Activated naive CD8-positive, alpha-beta T cell (primary cell): ENCODE results near the gene MUC2.

Source experiments
- H3K27ac Mint-ChIP-seq: one replicate; pipeline ENCODE4 v1.8.0; 2021; ENCODE audit warnings: mixed read lengths
- H3K27me3 Mint-ChIP-seq: one replicate; pipeline ENCODE4 v1.8.0; 2021; ENCODE audit warnings: mixed read lengths
- H3K36me3 Mint-ChIP-seq: one replicate; pipeline ENCODE4 v1.8.0; 2021; ENCODE audit warnings: mixed read lengths
- H3K4me1 Mint-ChIP-seq: one replicate; pipeline ENCODE4 v1.8.0; 2021; ENCODE audit warnings: low read depth, mixed read lengths
- H3K4me3 Mint-ChIP-seq: one replicate; pipeline ENCODE4 v1.8.0; 2021; ENCODE audit warnings: mild to moderate bottlenecking, mixed read lengths
- H3K9me3 Mint-ChIP-seq: one replicate; pipeline ENCODE4 v1.8.0; 2021; ENCODE audit warnings: low read depth, mixed read lengths

Gene MUC2

DNA sequence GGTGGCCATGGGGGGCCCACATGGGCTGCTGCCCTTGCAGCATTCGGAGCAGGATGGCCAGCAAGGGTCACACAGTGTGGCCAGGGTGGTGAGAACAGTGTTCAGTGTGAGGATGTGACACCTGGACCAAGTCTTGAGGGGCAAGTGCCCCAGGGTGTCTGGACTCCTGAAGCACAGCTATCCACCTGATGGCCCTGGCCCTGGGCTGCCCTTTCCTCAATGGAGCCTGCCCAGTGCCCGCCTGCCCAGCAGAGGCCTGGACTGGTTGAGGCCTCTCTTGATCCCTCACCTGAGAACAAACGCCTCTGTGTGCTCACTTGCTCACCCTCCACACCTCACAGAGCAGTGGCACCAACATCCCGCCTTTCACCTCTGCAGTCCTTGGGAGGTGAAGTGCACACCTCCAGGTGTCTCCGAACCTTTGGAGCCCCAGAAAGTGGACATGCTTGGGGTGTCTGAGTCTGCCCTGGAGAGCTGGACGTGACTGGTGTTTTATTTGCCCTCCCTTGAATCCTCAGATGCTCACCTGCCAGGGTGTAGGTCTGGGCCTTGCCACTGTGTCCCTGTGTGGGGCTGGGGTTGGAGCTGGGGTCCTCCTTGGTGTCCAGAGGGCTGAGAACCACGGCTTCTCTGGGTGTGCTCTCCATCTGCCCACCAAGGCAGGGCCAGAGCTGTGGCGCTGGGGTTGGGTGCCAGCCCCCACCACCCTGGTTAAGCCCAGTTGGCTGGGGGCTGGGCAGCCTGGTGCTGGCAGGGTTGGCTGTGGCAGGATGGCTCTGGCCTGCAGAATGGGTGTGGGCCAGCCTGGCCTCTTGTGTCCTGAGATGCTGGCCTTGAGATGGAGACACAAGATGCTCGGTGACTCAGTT is 3.8 kb upstream of the MUC2 start:
- Mint-ChIP-seq H3K9me3 (no peaks in the 10 kb centered on the region), H3K4me3 (no peak overlapping the region), H3K27ac (no peak overlapping the region), H3K36me3 (no peaks in the 10 kb centered on the region), H3K4me1 (no peaks in the 10 kb centered on the region), H3K27me3 (peaks cover 6% of the 10 kb centered on the region)

DNA sequence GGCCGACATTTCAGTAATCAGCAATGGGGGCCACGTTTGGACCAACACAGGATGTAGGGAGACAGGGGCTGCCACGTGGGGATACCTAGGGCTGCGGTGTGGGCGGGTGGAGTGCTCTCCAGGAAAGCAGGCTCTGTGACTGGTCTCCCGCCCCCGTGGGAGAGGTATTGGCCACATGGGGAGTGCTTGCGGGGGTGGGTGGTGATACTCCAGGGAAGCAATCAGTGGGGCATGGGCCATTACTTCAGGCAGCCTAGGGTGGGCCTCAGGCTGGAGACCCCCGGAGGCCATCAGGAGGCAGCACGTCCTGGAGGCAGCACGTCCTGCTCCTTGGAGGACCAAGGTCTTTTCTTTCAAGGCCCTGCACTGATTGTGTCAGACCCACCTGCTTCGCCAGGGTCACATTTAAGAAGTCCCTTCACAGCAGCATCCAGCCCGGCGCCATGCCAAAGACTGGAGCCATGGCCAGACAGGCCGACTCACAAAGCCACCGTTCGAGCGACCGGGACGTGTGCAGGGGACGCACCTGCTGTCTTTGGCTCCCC is 3.0 kb upstream of the MUC2 start:
- Mint-ChIP-seq H3K4me3 (no peak overlapping the region), H3K27ac (no peak overlapping the region), H3K4me1 (no peaks in the 10 kb centered on the region), H3K36me3 (no peaks in the 10 kb centered on the region), H3K27me3 (peaks cover 4% of the 10 kb centered on the region), H3K9me3 (no peaks in the 10 kb centered on the region)

DNA sequence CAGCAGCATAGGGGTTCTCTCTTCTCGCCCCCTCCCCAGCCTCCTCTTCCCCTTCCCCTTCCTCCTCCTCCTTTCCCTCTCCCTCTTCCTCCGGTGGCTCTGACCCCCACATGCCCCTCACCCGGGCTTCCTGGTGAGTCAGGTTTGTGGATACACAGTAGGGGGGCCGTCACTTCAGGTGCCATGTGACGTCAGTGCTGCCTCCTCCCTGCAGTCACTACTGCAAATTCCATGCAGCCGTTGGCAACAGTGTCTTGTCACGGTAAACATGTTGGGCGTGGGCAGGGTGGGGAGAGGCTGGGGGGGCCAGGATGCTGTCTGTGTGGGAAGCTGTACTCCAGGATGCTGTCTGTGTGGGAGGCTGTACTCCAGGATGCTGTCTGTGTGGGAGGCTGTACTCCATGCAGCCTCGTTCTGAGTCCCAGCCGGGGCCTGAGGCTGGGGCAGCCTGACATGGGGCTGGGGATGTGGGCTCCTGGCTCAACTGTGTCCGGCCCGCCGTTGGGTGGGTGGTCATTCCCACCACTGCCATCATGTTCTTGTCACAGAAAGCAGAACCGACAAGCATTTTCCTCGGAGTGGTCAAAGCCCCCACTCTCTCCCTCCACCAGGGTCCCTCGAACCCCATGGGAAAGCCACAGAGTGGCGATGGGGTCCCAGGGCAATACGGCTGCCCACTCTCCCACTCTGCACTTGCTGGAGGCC is 2.4 kb upstream of the MUC2 start:
- Mint-ChIP-seq H3K36me3 (no peaks in the 10 kb centered on the region), H3K4me3 (no peak overlapping the region), H3K27me3 (peaks cover 4% of the 10 kb centered on the region)

DNA sequence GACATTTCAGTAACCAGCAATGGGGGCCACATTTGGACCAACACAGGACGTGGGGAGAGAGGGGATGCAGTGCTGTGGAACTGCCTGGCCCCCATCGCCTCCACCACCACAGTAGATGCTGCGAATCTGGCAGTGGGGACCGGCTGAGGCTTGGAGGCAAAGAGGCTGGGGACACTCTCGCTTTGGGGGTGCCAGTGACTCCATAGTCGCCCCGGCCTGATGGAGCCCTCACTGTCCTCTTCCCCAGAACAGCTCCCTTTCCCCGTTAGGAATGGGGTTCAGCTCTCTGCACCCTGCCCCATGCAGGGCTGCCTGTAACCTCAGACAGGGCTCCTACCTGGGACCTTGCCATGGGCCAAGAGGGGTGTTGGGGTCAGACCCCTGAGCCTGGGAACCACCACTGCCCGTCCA is 1.8 kb upstream of the MUC2 start:
- Mint-ChIP-seq H3K27me3 (peaks cover 4% of the 10 kb centered on the region), H3K9me3 (no peaks in the 10 kb centered on the region), H3K4me1 (no peaks in the 10 kb centered on the region), H3K36me3 (no peaks in the 10 kb centered on the region), H3K4me3 (no peak overlapping the region), H3K27ac (no peak overlapping the region)

More for the DNA sequence above, 2.4 kb upstream of the MUC2 start:
- H3K27ac Mint-ChIP-seq = no peak overlapping the region
- H3K4me1 Mint-ChIP-seq = no peaks in the 10 kb centered on the region
- H3K9me3 Mint-ChIP-seq = no peaks in the 10 kb centered on the region

DNA sequence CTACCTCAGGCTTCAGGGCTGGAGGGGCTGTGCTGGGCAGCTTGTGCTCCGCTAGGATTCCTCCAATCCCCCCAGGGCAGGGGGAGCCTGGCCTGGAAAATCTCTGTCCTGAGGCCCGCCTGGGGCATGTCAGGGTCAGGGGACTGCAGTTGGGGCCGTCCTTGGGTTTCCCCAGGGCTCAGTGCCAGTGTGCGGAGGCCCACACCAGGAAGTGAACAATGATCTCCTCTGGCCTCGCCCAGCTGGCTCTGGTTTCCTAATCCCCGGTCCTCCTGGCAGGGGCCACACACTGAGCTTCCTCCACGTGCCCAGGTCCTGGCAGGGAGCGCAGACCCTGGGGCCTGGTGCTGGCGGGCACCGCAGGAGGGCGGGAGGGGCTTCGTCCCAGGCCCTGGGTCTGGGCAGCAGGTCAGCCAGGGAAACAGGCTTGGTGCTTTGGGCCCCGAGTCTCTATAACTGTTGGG is 1.4 kb upstream of the MUC2 start:
- H3K9me3 Mint-ChIP-seq = no peaks in the 10 kb centered on the region
- H3K27ac Mint-ChIP-seq = no peak overlapping the region
- H3K36me3 Mint-ChIP-seq = no peaks in the 10 kb centered on the region
- no peak overlapping the region for H3K4me3 Mint-ChIP-seq
- peaks cover 4% of the 10 kb centered on the region for H3K27me3 Mint-ChIP-seq
- no peaks in the 10 kb centered on the region for H3K4me1 Mint-ChIP-seq

DNA sequence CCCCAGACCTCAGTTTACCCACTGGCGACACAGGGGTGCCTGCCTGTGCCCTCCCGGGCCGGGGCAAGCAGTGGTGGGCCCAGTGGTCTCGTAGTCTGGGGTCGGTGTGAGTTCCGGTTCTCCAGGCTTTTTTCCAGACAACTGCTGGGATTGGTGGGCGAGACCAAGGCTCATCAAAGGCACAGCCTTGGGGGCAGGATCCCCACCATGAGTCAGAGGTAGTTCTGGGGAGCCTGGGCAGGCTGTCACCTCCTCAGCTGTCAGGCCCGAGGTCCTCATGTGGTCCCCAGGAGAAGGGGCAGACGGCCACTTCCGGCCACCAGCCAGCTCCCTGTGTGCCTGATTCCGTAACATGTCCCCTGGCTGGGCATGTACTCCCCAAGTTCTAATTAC is 827 bp upstream of the MUC2 start:
- Mint-ChIP-seq H3K27me3 (peaks cover 4% of the 10 kb centered on the region), H3K27ac (no peak overlapping the region), H3K4me1 (no peaks in the 10 kb centered on the region), H3K36me3 (no peaks in the 10 kb centered on the region), H3K9me3 (no peaks in the 10 kb centered on the region), H3K4me3 (no peak overlapping the region)

DNA sequence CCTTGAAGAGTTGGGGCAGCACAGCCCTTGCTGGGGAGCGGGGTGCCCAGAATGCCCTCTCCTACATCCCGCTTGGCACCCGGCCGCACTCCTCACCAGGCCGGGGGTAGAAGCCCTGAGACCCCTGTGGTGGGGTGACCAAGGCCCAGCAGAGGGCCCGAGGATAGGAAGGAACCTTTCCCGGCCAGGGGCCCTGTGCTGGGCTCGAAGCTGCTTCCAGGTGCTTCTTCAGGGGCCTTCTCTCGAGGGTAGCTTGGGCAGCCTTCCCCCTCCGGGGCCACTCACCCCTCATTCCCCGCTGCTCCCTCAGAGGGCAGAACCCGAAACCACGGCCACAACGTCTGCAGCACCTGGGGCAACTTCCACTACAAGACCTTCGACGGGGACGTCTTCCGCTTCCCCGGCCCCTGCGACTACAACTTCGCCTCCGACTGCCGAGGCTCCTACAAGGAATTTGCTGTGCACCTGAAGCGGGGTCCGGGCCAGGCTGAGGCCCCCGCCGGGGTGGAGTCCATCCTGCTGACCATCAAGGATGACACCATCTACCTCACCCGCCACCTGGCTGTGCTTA is 752 bp downstream of the MUC2 start:
- Mint-ChIP-seq H3K27ac (no peak overlapping the region), H3K36me3 (no peaks in the 10 kb centered on the region), H3K4me1 (no peaks in the 10 kb centered on the region), H3K9me3 (no peaks in the 10 kb centered on the region), H3K4me3 (no peak overlapping the region), H3K27me3 (peaks cover 4% of the 10 kb centered on the region)

DNA sequence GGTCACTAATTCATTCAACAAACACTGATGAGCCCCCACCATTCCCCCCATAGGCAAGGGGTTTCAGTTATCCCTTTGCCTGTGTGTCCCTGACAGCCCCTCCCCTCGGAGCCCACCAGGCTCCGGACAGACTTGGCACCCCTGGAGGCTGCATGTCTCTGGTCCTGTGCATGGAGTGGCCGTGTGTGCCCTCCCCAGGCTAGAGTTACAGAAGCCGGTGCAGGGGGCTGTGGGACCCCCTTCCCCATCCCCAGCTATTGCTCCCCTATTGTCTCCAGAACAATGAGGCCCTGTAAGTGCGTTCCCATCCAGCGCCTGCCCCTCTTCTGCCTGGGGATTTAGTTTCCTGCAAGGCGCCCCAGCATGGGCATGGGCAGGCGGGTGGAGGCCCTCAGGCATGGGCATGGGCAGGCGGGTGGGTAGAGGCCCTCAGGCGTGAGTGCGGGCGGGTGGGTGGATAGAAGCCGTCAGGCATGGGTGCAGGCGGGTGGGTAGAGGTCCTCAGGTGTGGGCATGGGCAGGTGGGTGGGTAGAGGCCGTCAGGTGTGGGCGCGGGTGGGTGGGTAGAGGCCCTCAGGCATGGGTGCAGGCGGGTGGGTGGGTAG is 1.5 kb downstream of the MUC2 start:
- peaks cover 4% of the 10 kb centered on the region for H3K27me3 Mint-ChIP-seq
- no peaks in the 10 kb centered on the region for H3K36me3 Mint-ChIP-seq
- H3K4me1 Mint-ChIP-seq = no peaks in the 10 kb centered on the region
- H3K4me3 Mint-ChIP-seq = no peak overlapping the region
- H3K27ac Mint-ChIP-seq = no peak overlapping the region
- H3K9me3 Mint-ChIP-seq = no peaks in the 10 kb centered on the region

DNA sequence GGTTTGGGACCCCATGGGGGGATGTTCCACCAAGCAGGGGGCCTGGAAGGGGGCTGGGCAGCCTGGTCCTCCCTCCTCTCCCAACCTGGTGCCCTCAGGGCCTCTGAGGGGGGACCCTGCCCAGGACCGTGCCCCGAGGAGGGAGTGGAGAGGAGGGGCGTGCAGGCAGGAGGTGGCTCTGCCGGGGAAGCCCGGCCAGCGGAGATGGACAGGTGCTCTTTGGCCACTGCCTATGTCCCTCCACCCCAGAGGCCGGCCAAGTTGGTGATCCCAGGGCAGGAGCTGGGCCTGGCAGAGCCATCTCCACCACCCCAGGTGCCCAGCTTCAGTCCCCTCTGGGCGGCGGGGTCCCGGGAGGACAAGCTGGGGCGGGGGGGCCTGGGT is 2.4 kb downstream of the MUC2 start:
- Mint-ChIP-seq H3K9me3 (no peaks in the 10 kb centered on the region), H3K36me3 (no peaks in the 10 kb centered on the region), H3K27ac (no peak overlapping the region), H3K4me1 (no peaks in the 10 kb centered on the region), H3K27me3 (peaks cover 2% of the 10 kb centered on the region), H3K4me3 (no peak overlapping the region)

DNA sequence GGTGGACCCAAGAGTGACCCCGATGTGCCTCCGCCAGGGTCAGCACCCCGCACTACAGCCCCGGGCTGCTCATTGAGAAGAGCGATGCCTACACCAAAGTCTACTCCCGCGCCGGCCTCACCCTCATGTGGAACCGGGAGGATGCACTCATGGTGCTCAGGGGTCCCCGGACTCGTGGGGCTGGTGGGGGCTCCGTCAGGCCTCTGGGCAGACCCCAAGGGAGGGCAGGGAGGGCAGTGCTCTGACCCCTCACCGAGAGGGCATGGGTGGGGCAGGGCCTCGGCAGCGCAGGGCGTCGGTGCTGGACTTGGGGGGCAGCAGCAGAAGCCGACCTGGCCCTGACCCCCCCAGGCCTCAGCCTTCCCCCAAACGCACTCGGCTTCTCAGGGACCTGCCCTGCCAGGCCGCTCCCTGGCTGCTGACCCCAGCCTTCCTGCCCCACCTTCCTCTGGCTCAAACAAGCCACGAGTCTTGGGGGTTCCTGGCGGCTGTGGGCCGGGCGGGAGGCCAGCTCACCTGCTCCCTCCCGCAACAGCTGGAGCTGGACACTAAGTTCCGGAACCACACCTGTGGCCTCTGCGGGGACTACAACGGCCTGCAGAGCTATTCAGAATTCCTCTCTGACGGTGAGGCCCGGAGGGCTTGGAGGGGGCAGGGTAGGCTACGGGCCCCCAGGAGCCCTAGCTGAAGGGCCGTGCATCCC is 2.9 kb downstream of the MUC2 start:
- no peak overlapping the region for H3K27ac Mint-ChIP-seq
- H3K27me3 Mint-ChIP-seq = peaks cover 2% of the 10 kb centered on the region
- H3K36me3 Mint-ChIP-seq = no peaks in the 10 kb centered on the region
- no peaks in the 10 kb centered on the region for H3K4me1 Mint-ChIP-seq
- H3K9me3 Mint-ChIP-seq = no peaks in the 10 kb centered on the region
- no peak overlapping the region for H3K4me3 Mint-ChIP-seq

DNA sequence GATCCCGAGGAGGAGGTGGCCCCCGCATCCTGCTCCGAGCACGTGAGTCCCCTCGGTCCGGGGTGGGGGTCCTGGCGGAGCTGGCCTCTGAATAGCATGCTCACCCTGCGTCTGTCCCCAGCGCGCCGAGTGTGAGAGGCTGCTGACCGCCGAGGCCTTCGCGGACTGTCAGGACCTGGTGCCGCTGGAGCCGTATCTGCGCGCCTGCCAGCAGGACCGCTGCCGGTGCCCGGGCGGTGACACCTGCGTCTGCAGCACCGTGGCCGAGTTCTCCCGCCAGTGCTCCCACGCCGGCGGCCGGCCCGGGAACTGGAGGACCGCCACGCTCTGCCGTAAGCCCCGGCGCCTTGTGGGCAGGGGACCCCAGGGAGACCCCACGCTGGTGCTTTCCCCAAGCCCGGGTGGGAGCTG is 3.5 kb downstream of the MUC2 start:
- no peak overlapping the region for H3K4me3 Mint-ChIP-seq
- no peaks in the 10 kb centered on the region for H3K36me3 Mint-ChIP-seq
- no peaks in the 10 kb centered on the region for H3K9me3 Mint-ChIP-seq
- no peaks in the 10 kb centered on the region for H3K4me1 Mint-ChIP-seq
- H3K27ac Mint-ChIP-seq = no peak overlapping the region
- H3K27me3 Mint-ChIP-seq = peaks cover 2% of the 10 kb centered on the region

DNA sequence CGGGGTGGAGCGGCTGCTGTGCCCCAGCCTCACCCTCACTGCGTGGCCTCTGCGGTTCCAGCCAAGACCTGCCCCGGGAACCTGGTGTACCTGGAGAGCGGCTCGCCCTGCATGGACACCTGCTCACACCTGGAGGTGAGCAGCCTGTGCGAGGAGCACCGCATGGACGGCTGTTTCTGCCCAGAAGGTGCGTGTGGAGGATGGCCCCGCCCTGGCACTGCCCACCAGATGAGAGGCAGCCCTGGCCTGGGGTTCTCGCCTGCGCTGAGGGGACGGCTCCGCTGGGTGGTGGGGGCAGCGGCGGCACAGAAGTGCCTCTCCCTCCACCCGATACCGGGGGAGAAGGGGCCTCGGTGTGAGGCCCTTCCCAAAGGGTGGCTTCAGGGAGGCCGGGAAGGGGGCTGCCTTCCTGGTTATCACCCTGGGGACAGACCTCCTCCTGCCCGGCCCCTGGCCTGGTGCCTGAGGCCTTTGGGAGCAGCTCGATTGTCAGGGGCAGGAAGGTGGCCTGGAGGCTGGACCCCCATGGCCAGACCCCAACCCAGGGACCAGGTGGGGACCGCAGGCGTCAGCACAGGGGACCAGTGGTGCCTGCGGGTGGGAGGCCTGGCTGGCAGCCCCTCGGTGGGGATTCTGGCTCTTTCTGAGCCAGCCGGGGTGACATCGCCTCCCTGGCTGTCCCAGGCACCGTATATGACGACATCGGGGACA is 7.1 kb downstream of the MUC2 start:
- Mint-ChIP-seq H3K4me1 (no peaks in the 10 kb centered on the region), H3K27ac (no peak overlapping the region), H3K36me3 (no peaks in the 10 kb centered on the region), H3K9me3 (no peaks in the 10 kb centered on the region), H3K27me3 (no peaks in the 10 kb centered on the region), H3K4me3 (no peak overlapping the region)

DNA sequence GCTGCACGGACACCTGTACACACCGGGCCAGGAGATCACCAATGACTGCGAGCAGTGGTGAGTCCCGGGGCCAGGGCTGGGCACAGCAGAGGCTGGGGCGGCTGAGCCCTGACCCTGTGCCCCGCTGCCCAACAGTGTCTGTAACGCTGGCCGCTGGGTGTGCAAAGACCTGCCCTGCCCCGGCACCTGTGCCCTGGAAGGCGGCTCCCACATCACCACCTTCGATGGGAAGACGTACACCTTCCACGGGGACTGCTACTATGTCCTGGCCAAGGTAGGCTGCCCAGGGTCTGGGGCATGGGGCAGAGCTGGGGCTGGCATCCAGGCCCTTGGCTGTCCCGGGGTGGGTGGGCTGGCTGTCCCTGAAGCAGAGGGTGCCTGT is 7.7 kb downstream of the MUC2 start:
- Mint-ChIP-seq H3K4me1 (no peaks in the 10 kb centered on the region), H3K36me3 (no peaks in the 10 kb centered on the region)

More for the DNA sequence above, 7.7 kb downstream of the MUC2 start:
- Mint-ChIP-seq H3K9me3 (no peaks in the 10 kb centered on the region), H3K27ac (no peak overlapping the region), H3K27me3 (no peaks in the 10 kb centered on the region), H3K4me3 (no peak overlapping the region)
